OCI-LY3 (cell line): ENCODE results near the gene IL12A.

ENCODE experiments used
- H2AFZ ChIP-seq: fragments of 200-600, 300-600 bp; shearing (Covaris generic); 2 replicates; pipeline ENCODE4 v1.6.0; 2014; ENCODE audit warnings: antibody characterized with exemption, low read depth, low read length
- H3K27ac ChIP-seq: fragments of 200-600, 300-600 bp; sonication (generic); 2 replicates; pipeline ENCODE4 v1.5.1; 2014; ENCODE audit warnings: mild to moderate bottlenecking, low read length, moderate library complexity, mixed read lengths
- H3K27me3 ChIP-seq: fragments of 200-600, 300-600 bp; sonication (generic); 2 replicates; pipeline ENCODE4 v1.6.1; 2014; ENCODE audit warnings: low read depth, low read length, mixed read lengths
- H3K36me3 ChIP-seq: fragments of 200-600, 300-600 bp; sonication (generic); replicated peaks from 2 replicates; pipeline ENCODE3; 2014; ENCODE audit warnings: low read depth, low read length, mixed read lengths
- H3K4me1 ChIP-seq: fragments of 300-600, 200-600 bp; sonication (generic); 2 replicates; pipeline ENCODE4 v1.6.1; 2014; ENCODE audit warnings: low read length, mixed read lengths
- H3K4me2 ChIP-seq: fragments of 200-600, 300-600 bp; sonication (generic); 2 replicates; pipeline ENCODE4 v1.6.1; 2014; ENCODE audit warnings: low read length, mixed read lengths
- H3K4me3 ChIP-seq: fragments of 300-600, 200-600 bp; sonication (generic); 2 replicates; pipeline ENCODE4 v1.5.1; 2014; ENCODE audit warnings: antibody characterized with exemption, mild to moderate bottlenecking, low read length, moderate library complexity
- H3K79me2 ChIP-seq: fragments of 300-600, 200-600 bp; shearing (Covaris generic); 2 replicates; pipeline ENCODE4 v1.6.1; 2014; ENCODE audit warnings: mild to moderate bottlenecking, low read length, mixed read lengths
- H3K9ac ChIP-seq: fragments of 300-600, 200-600 bp; shearing (Covaris generic); 2 replicates; pipeline ENCODE4 v1.6.0; 2014; ENCODE audit warnings: mild to moderate bottlenecking, low read length, moderate library complexity
- H3K9me3 ChIP-seq: fragments of 200-600, 300-600 bp; shearing (Covaris generic); 2 replicates; pipeline ENCODE4 v1.6.1; 2014; ENCODE audit warnings: low read length, mixed read lengths; ENCODE audit not compliant: insufficient read depth
- H4K20me1 ChIP-seq: fragments of 200-600, 300-600 bp; sonication (generic); 2 replicates; pipeline ENCODE4 v1.6.1; 2016; ENCODE audit warnings: low read length, mixed read lengths; ENCODE audit not compliant: insufficient read depth
- EZH2phosphoT487 ChIP-seq: fragments of 200-600 bp; shearing (Covaris generic); IDR thresholded peaks from 2 replicates; pipeline ENCODE4 v1.6.1; 2018; ENCODE audit warnings: antibody characterized with exemption, mixed run types, low read depth
- TF ChIP-seq, protein P1 (sequence below): fragments of 200-600, 300-600 bp; sonication (generic); IDR thresholded peaks from 2 replicates; pipeline ENCODE4 v1.5.1; 2014; ENCODE audit warnings: antibody characterized with exemption, low read length, low read depth

IL12A gene

DNA sequence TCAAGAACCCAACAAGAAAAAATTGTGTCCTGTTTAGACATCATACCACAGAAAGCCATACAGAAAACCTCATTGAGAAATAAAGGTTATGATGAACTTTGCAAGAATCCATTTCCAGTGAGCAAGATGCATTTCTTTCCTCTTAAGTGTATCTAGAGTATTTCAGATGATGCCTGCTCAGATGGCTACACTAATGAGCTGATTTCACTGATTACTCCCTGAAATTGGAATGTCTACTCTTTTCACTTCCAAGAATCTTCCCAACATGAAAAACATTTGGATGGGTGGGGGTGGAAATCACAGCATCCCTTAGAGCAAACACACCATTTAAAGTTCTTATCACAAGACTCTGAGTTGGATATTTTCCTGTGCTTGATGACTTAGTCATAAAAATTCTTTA is 41.4 kb upstream of the IL12A start:
- H3K4me2 ChIP-seq = no peak overlapping the region
- no peak overlapping the region for H3K4me3 ChIP-seq
- peaks cover 69% of the 10 kb centered on the region for H3K4me1 ChIP-seq
- no peaks in the 10 kb centered on the region for H3K36me3 ChIP-seq
- no peaks in the 10 kb centered on the region for H4K20me1 ChIP-seq
- no peak overlapping the region for H3K27ac ChIP-seq
- no peak for TF ChIP-seq EZH2phosphoT487
- TF ChIP-seq, protein P1, sequence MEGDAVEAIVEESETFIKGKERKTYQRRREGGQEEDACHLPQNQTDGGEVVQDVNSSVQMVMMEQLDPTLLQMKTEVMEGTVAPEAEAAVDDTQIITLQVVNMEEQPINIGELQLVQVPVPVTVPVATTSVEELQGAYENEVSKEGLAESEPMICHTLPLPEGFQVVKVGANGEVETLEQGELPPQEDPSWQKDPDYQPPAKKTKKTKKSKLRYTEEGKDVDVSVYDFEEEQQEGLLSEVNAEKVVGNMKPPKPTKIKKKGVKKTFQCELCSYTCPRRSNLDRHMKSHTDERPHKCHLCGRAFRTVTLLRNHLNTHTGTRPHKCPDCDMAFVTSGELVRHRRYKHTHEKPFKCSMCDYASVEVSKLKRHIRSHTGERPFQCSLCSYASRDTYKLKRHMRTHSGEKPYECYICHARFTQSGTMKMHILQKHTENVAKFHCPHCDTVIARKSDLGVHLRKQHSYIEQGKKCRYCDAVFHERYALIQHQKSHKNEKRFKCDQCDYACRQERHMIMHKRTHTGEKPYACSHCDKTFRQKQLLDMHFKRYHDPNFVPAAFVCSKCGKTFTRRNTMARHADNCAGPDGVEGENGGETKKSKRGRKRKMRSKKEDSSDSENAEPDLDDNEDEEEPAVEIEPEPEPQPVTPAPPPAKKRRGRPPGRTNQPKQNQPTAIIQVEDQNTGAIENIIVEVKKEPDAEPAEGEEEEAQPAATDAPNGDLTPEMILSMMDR = no peak
- no peak overlapping the region for H2AFZ ChIP-seq
- H3K9me3 ChIP-seq = no peaks in the 10 kb centered on the region
- no peaks in the 10 kb centered on the region for H3K27me3 ChIP-seq
- H3K79me2 ChIP-seq = no peaks in the 10 kb centered on the region
- H3K9ac ChIP-seq = no peak overlapping the region

DNA sequence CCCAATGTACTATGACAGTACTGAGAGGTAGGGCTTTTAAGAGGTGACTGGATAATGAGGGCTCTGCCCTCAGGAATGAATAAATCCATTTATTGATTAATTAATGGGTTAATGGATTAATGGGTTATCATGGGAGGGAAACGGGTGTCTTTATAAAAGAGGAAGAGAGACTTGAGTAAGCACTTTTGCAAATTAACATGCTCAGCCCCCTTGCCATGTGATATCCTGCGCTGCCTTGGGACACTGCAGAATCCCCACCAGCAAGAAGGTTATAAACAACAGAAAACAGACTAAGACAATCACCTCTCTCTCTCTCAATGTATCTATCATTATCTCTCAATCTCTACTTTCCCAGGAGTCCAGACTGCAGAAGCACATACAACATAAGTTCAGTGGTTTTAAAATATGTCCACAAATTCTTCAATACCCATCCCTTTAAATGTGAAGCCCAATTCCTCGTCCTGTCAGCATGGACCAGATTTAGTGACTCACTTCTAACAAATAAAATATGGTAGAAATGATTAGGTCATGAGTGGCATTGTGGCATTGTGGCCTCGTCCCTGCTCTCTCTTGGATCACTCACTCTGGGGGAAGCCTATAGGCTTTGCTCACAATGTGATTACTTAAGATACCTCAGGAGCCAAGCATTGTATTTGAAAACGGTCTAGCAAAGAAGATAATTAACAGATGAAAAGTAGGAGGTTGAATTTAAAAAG is 40.0 kb upstream of the IL12A start:
- Histone ChIP-seq H3K79me2 (no peaks in the 10 kb centered on the region), H4K20me1 (no peaks in the 10 kb centered on the region), H3K4me1 (peaks cover 66% of the 10 kb centered on the region), H3K9ac (peak overlapping the region; percentile 20; the same call in 1 of the 2 replicates), H3K27me3 (no peaks in the 10 kb centered on the region), H3K36me3 (no peaks in the 10 kb centered on the region), H3K4me3 (peak overlapping the region; percentile 27; the same call in 1 of the 2 replicates), H2AFZ (peak overlapping the region; percentile 26; the same call in 1 of the 2 replicates), H3K9me3 (no peaks in the 10 kb centered on the region), H3K27ac (peak overlapping the region; percentile 16), H3K4me2 (peak overlapping the region; percentile 79)
- TF ChIP-seq EZH2phosphoT487 = no peak
- TF ChIP-seq, protein P1 = no peak

DNA sequence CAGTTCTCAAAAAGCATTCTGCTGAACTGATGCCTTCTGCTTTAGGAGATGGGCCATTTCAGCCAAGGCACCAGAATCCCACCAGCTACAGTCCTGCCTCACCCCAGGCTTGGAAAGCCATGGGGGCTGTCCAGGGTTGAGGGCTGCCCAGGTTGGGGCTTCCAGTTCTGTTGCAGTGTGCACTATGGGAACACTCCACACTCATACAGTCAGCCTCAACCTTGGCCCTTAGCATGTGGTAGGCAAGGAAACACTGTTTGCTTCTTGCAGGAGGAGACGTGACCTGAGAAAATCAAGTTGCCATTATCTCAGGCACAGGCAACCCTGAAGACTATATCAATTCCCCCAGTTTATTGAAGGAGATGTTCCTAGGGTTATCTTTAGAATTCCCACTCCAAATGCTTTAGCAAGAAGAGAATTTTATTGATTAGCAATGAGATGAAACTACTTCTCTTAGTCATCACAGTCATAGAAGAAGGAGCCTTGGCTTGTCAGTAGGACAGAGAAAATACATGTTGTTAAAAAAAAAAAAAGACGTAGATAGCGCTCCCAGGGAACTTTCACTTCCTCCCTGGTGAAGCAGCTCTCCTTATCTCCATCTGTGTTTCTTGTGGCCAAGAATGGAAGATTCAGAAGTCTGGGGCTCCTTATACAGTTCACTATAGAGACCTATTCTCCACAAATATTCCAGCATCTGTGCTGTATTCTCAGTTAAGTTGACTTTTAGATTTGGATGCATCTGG is 38.3 kb upstream of the IL12A start:
- no peak overlapping the region for H2AFZ ChIP-seq
- H3K27ac ChIP-seq = peak overlapping the region; percentile 5; the same call in 1 of the 2 replicates
- H3K27me3 ChIP-seq = no peaks in the 10 kb centered on the region
- peak overlapping the region; percentile 6; the same call in 1 of the 2 replicates for H3K4me3 ChIP-seq
- H3K4me2 ChIP-seq = peak overlapping the region; percentile 63
- TF ChIP-seq EZH2phosphoT487 = no peak
- TF ChIP-seq, protein P1 = no peak
- no peaks in the 10 kb centered on the region for H3K9me3 ChIP-seq
- H4K20me1 ChIP-seq = no peaks in the 10 kb centered on the region
- no peaks in the 10 kb centered on the region for H3K36me3 ChIP-seq
- peak overlapping the region; percentile 21; the same call in 1 of the 2 replicates for H3K9ac ChIP-seq
- H3K79me2 ChIP-seq = no peaks in the 10 kb centered on the region
- H3K4me1 ChIP-seq = peaks cover 55% of the 10 kb centered on the region

DNA sequence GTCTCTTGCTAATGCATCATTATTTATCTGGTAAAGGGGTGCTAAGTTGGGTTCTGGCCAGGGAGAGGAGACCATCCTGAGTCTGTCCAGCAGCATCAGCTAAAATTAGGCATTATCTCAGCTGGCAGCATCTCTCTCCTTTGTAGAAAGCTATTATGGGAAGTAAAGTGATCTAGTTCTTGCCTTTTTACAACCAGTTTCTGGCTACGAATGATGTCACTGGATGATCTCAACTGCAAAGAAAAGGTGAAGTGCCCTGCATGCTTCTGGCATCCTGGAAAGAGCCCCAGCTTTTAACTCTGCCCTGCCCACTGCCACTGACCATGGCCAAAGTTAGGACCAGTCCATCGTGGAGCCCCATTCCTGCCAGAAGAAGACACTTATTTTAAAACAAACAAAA is 37.1 kb upstream of the IL12A start:
- H4K20me1 ChIP-seq = no peaks in the 10 kb centered on the region
- no peaks in the 10 kb centered on the region for H3K9me3 ChIP-seq
- no peak overlapping the region for H2AFZ ChIP-seq
- TF ChIP-seq, protein P1 = no peak
- H3K27me3 ChIP-seq = no peaks in the 10 kb centered on the region
- no peak overlapping the region for H3K4me3 ChIP-seq
- H3K4me1 ChIP-seq = peaks cover 52% of the 10 kb centered on the region
- no peaks in the 10 kb centered on the region for H3K79me2 ChIP-seq
- H3K9ac ChIP-seq = peak overlapping the region; percentile 24; the same call in 1 of the 2 replicates
- peak overlapping the region; percentile 40 for H3K4me2 ChIP-seq
- no peak overlapping the region for H3K27ac ChIP-seq
- no peaks in the 10 kb centered on the region for H3K36me3 ChIP-seq
